ENCODE measurements around the gene RPL27. TPM values are rescaled to one million over a fixed set of nuclear protein-coding genes. Genes with fewer than 3 reads are reported as not detected.
A peak's percentile ranks its signal among the peaks of the same experiment; 100 is the strongest.

The RPL27 gene
- total and polyA plus RNA-seq, 4 donors: 723 to 6,939 (median 1,883) TPM

- ATAC-seq (ENCODE audit: low FRiP score) (peak; percentile 51), DNase-seq (peak; percentile 65 to 83)
- H3K36me3 ChIP-seq (ENCODE audit: control insufficient read depth in 1 of 2, insufficient read depth in 2 of 2, low read length in 1 of 2): peaks cover 0 to 3% of the 10 kb centered on the region in 2 donors
- H3K27me3 ChIP-seq (ENCODE audit: control insufficient read depth in 1 of 2, insufficient read depth in 2 of 2, low read length in 1 of 2): no peaks in the 10 kb centered on the region
- WGBS, 2 donors: 57 to 66% methylated on average over 9 of the region's 9 CpGs
- no peak overlapping the region for H3K27ac ChIP-seq (ENCODE audit: low read depth in 1 of 2, low read length in 2 of 2)
- no peak overlapping the region for H3K4me3 ChIP-seq (ENCODE audit: low read length in 2 of 2)
- H3K4me1 ChIP-seq (ENCODE audit: control insufficient read depth in 1 of 2, insufficient read depth in 2 of 2, low read length in 2 of 2): no peaks in the 10 kb centered on the region
- intact Hi-C loops (cut with DNase I): loop anchor here in 1 of 2 donors (5.0 kb wide), 1 partner anchor 312 kb away; no protein-coding TSS in a partner anchor
- H3K9me3 ChIP-seq (ENCODE audit: control insufficient read depth, low read length): no peaks in the 10 kb centered on the region
Measured at GRCh38 chr17:43015579-43015978, 17.4 kb downstream of the RPL27 start.

- ATAC-seq (ENCODE audit: low FRiP score) (no peak), DNase-seq (peak; percentile 37 to 65)
- no peaks in the 10 kb centered on the region for H3K27me3 ChIP-seq (ENCODE audit: control insufficient read depth in 1 of 2, insufficient read depth in 2 of 2, low read length in 1 of 2)
- WGBS, 2 donors: 88 to 91% methylated on average over 7 of the region's 7 CpGs
- H3K4me1 ChIP-seq (ENCODE audit: control insufficient read depth in 1 of 2, insufficient read depth in 2 of 2, low read length in 2 of 2): no peaks in the 10 kb centered on the region
- intact Hi-C loops (cut with DNase I): loop anchor here in 1 of 2 donors (5.0 kb wide), 1 partner anchor 311 kb away; no protein-coding TSS in a partner anchor
- no peak overlapping the region for H3K4me3 ChIP-seq (ENCODE audit: low read length in 2 of 2)
- H3K27ac ChIP-seq (ENCODE audit: low read depth in 1 of 2, low read length in 2 of 2): no peak overlapping the region
- H3K9me3 ChIP-seq (ENCODE audit: control insufficient read depth, low read length): no peaks in the 10 kb centered on the region
- peaks cover 0 to 3% of the 10 kb centered on the region in 2 donors for H3K36me3 ChIP-seq (ENCODE audit: control insufficient read depth in 1 of 2, insufficient read depth in 2 of 2, low read length in 1 of 2)
Measured at GRCh38 chr17:43016216-43016615, 18.0 kb downstream of the RPL27 start.

- intact Hi-C loops (cut with DNase I): loop anchor here in 1 of 2 donors (5.0 kb wide), 1 partner anchor 309 kb away; no protein-coding TSS in a partner anchor
- Histone ChIP-seq H3K27me3 (ENCODE audit: control insufficient read depth in 1 of 2, insufficient read depth in 2 of 2, low read length in 1 of 2) (no peaks in the 10 kb centered on the region), H3K4me3 (ENCODE audit: low read length in 2 of 2) (no peak overlapping the region), H3K9me3 (ENCODE audit: control insufficient read depth, low read length) (no peaks in the 10 kb centered on the region), H3K27ac (ENCODE audit: low read depth in 1 of 2, low read length in 2 of 2) (no peak overlapping the region), H3K36me3 (ENCODE audit: control insufficient read depth in 1 of 2, insufficient read depth in 2 of 2, low read length in 1 of 2) (peaks cover 0 to 3% of the 10 kb centered on the region in 2 donors), H3K4me1 (ENCODE audit: control insufficient read depth in 1 of 2, insufficient read depth in 2 of 2, low read length in 2 of 2) (no peaks in the 10 kb centered on the region)
- DNase-seq (peak; percentile 42 to 58), ATAC-seq (ENCODE audit: low FRiP score) (no peak)
- WGBS, 2 donors: 63 to 68% methylated on average over 19 of the region's 19 CpGs
Measured at GRCh38 chr17:43018008-43018853, 20.0 kb downstream of the RPL27 start.

- peaks cover 0 to 3% of the 10 kb centered on the region in 2 donors for H3K36me3 ChIP-seq (ENCODE audit: control insufficient read depth in 1 of 2, insufficient read depth in 2 of 2, low read length in 1 of 2)
- ATAC-seq (ENCODE audit: low FRiP score) (no peak), DNase-seq (no peak)
- no peak overlapping the region for H3K27ac ChIP-seq (ENCODE audit: low read depth in 1 of 2, low read length in 2 of 2)
- WGBS, 2 donors: 52 to 59% methylated on average over 4 of the region's 4 CpGs
- H3K4me3 ChIP-seq (ENCODE audit: low read length in 2 of 2): no peak overlapping the region
- no peaks in the 10 kb centered on the region for H3K9me3 ChIP-seq (ENCODE audit: control insufficient read depth, low read length)
- H3K4me1 ChIP-seq (ENCODE audit: control insufficient read depth in 1 of 2, insufficient read depth in 2 of 2, low read length in 2 of 2): no peaks in the 10 kb centered on the region
- intact Hi-C loops (cut with DNase I): loop anchor here in 1 of 2 donors (5.0 kb wide), 1 partner anchor 308 kb away; no protein-coding TSS in a partner anchor
- no peaks in the 10 kb centered on the region for H3K27me3 ChIP-seq (ENCODE audit: control insufficient read depth in 1 of 2, insufficient read depth in 2 of 2, low read length in 1 of 2)
Measured at GRCh38 chr17:43018932-43019331, 20.7 kb downstream of the RPL27 start.

GRCh38 chr17:43019418-43019817 is 21.2 kb downstream of the RPL27 start:
- DNase-seq (peak in 1 of 2 donors; percentile 46), ATAC-seq (ENCODE audit: low FRiP score) (no peak)
- Histone ChIP-seq H3K27me3 (ENCODE audit: control insufficient read depth in 1 of 2, insufficient read depth in 2 of 2, low read length in 1 of 2) (no peaks in the 10 kb centered on the region), H3K36me3 (ENCODE audit: control insufficient read depth in 1 of 2, insufficient read depth in 2 of 2, low read length in 1 of 2) (peaks cover 0 to 3% of the 10 kb centered on the region in 2 donors), H3K9me3 (ENCODE audit: control insufficient read depth, low read length) (no peaks in the 10 kb centered on the region), H3K4me1 (ENCODE audit: control insufficient read depth in 1 of 2, insufficient read depth in 2 of 2, low read length in 2 of 2) (no peaks in the 10 kb centered on the region), H3K27ac (ENCODE audit: low read depth in 1 of 2, low read length in 2 of 2) (peak overlapping the region in 1 of 2 donors; percentile 19), H3K4me3 (ENCODE audit: low read length in 2 of 2) (no peak overlapping the region)
- intact Hi-C loops (cut with DNase I): loop anchor here in 1 of 2 donors (5.0 kb wide), 1 partner anchor 308 kb away; no protein-coding TSS in a partner anchor
- 46 to 56% methylated on average over 7 of the region's 7 CpGs for WGBS, 2 donors

- DNase-seq (peak; percentile 41 to 63), ATAC-seq (ENCODE audit: low FRiP score) (no peak)
- Histone ChIP-seq H3K27me3 (ENCODE audit: control insufficient read depth in 1 of 2, insufficient read depth in 2 of 2, low read length in 1 of 2) (no peaks in the 10 kb centered on the region), H3K4me1 (ENCODE audit: control insufficient read depth in 1 of 2, insufficient read depth in 2 of 2, low read length in 2 of 2) (no peaks in the 10 kb centered on the region), H3K36me3 (ENCODE audit: control insufficient read depth in 1 of 2, insufficient read depth in 2 of 2, low read length in 1 of 2) (peaks cover 0 to 3% of the 10 kb centered on the region in 2 donors), H3K9me3 (ENCODE audit: control insufficient read depth, low read length) (no peaks in the 10 kb centered on the region), H3K4me3 (ENCODE audit: low read length in 2 of 2) (no peak overlapping the region), H3K27ac (ENCODE audit: low read depth in 1 of 2, low read length in 2 of 2) (no peak overlapping the region)
- intact Hi-C loops (cut with DNase I): loop anchor here (5.0 kb wide), 2 partner anchors 152 to 192 kb away; partner anchors contain the start of genes NBR1 (in 1 of the 2) and TMEM106A (in 1 of the 2)
- 73 to 79% methylated on average over 6 of the region's 6 CpGs for WGBS, 2 donors
Measured at GRCh38 chr17:43020030-43020621, 21.9 kb downstream of the RPL27 start.

GRCh38 chr17:43020789-43021740 is 22.8 kb downstream of the RPL27 start:
- intact Hi-C loops (cut with DNase I): loop anchor here (5.0 kb wide), 2 partner anchors 151 to 191 kb away; partner anchors contain the start of genes NBR1 (in 1 of the 2) and TMEM106A (in 1 of the 2)
- Histone ChIP-seq H3K4me3 (ENCODE audit: low read length in 2 of 2) (peak overlapping the region; percentile 61 to 83), H3K36me3 (ENCODE audit: control insufficient read depth in 1 of 2, insufficient read depth in 2 of 2, low read length in 1 of 2) (peaks cover 0 to 3% of the 10 kb centered on the region in 2 donors), H3K4me1 (ENCODE audit: control insufficient read depth in 1 of 2, insufficient read depth in 2 of 2, low read length in 2 of 2) (no peaks in the 10 kb centered on the region), H3K9me3 (ENCODE audit: control insufficient read depth, low read length) (no peaks in the 10 kb centered on the region), H3K27me3 (ENCODE audit: control insufficient read depth in 1 of 2, insufficient read depth in 2 of 2, low read length in 1 of 2) (no peaks in the 10 kb centered on the region), H3K27ac (ENCODE audit: low read depth in 1 of 2, low read length in 2 of 2) (peak overlapping the region in 1 of 2 donors; percentile 55)
- ATAC-seq (ENCODE audit: low FRiP score): peak; percentile 59
- WGBS, 2 donors: 19 to 23% methylated on average over 31 to 40 of the region's 40 CpGs
- peak; percentile 89 to 90 for DNase-seq

Measured in aorta (tissue), 5 donors.